ENCODE measurements around the gene ZNF497. TPM values are rescaled to one million over a fixed set of nuclear protein-coding genes. Genes with fewer than 3 reads are reported as not detected.

ZNF497 gene
- total and polyA plus RNA-seq, 10 donors, result 0.44 to 3.0 (median 1.0) TPM

- no peak for DNase-seq
- intact Hi-C loops (cut with DNase I; ENCODE audit: low total_unique reads), result no loop called here
- H3K27me3 ChIP-seq (replicated peaks in 1 of 7), result peaks cover 0 to 29% (median 18%) of the 10 kb centered on the region in 7 donors
- no peak overlapping the region for H3K27ac ChIP-seq
- H3K4me1 ChIP-seq, result peaks cover 1 to 61% (median 37%) of the 10 kb centered on the region in 6 donors
- TF ChIP-seq POLR2AphosphoS5 (IDR thresholded peaks at IDR 0.05) (peak in 1 of 3 donors; percentile 36), POLR2A (IDR thresholded peaks at IDR 0.05) (no peak)
- no peak overlapping the region for H3K4me3 ChIP-seq
- H3K36me3 ChIP-seq, result peaks cover 3 to 74% (median 61%) of the 10 kb centered on the region in 6 donors
- WGBS, 5 donors, result 91 to 95% (median 93%) methylated on average over 17 to 26 of the region's 26 CpGs
- H3K9me3 ChIP-seq, result no peaks in the 10 kb centered on the region
Measured at GRCh38 chr19:58392945-58393724, 30.6 kb upstream of the ZNF497 start.

DNA sequence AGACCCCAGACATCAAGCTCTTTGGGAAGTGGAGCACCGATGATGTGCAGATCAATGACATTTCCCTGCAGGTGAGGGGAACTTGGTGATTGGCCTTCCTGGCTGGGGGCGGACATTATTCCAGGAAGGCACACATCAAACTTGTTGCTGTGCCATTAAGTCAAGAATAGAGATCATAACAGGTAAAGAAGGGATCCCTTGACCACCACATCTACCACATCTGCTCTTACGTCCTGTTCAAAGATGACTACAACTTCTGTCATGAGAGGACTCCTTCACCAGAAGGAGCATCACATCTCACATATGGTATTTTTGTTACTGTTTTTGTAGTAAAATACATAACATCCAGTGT, 25.6 kb upstream of the ZNF497 start:
- 76 to 90% (median 80%) methylated on average over 3 of the region's 3 CpGs for WGBS, 5 donors

DNA sequence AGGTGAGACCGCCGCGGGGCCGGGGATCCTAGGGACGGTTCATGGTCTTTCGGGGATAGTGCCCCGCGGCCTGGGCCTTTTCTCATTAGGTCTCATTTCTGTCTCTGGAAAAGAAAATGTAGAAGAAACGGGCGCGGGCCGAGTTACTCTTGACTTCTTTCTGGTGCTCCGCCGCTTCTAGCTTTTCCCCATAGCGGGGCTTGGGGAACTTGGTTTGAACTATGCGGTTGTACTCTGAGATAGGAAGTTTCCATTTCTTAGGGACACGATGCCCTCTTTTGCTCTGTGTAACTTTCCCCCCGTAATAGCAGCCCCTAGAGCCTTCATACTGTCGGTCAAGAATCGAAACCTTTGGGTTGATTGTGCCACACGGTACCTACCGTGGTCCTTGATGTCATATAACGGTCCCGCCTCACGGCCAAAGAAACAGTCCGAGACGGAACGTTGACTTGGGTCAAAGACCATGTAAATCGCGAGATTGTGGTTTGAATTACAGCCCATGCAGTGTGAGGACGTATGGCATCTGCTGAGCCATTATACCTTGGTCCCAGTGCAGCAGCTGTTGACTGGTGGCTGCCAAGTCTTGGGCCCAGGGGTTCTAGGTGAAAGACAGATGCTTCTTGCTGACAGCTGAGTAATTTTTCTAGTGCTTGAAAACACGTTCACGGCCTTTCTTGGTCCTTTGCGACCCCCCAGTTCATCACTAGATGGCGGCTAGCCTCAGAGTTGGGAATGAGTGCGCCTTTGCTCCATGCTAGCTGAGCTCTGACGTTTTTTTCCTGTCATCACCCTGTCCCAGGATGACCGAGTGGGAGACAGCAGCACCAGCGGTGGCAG, 25.0 kb upstream of the ZNF497 start:
- Histone ChIP-seq H3K4me3 (peak overlapping the region; percentile 70 to 93 (median 78)), H3K36me3 (peaks cover 0 to 47% (median 34%) of the 10 kb centered on the region in 6 donors), H3K27me3 (replicated peaks in 1 of 7) (no peaks in the 10 kb centered on the region), H3K4me1 (peaks cover 15 to 76% (median 46%) of the 10 kb centered on the region in 6 donors), H3K27ac (peak overlapping the region; percentile 93 to 99 (median 98)), H3K9me3 (no peaks in the 10 kb centered on the region)
- TF ChIP-seq POLR2AphosphoS5 (IDR thresholded peaks at IDR 0.05) (no peak), CTCF (IDR thresholded peaks at IDR 0.05 in 8 of 11, conservative IDR thresholded peaks at IDR 0.05 in 3 of 11) (no peak), POLR2A (IDR thresholded peaks at IDR 0.05) (no peak)
- intact Hi-C loops (cut with DNase I; ENCODE audit: low total_unique reads), result no loop called here
- peak; percentile 56 for DNase-seq
- 6 to 15% (median 8%) methylated on average over 31 to 39 of the region's 39 CpGs for WGBS, 5 donors

More for the DNA sequence above, 25.6 kb upstream of the ZNF497 start:
- H3K4me1 ChIP-seq, result peaks cover 15 to 71% (median 46%) of the 10 kb centered on the region in 6 donors
- intact Hi-C loops (cut with DNase I; ENCODE audit: low total_unique reads), result no loop called here
- H3K36me3 ChIP-seq, result peaks cover under 1 to 53% (median 40%) of the 10 kb centered on the region in 6 donors
- no peaks in the 10 kb centered on the region for H3K9me3 ChIP-seq
- DNase-seq, result no peak
- H3K27ac ChIP-seq, result peak overlapping the region in 1 of 8 donors; percentile 93
- no peaks in the 10 kb centered on the region for H3K27me3 ChIP-seq (replicated peaks in 1 of 7)
- TF ChIP-seq CTCF (IDR thresholded peaks at IDR 0.05 in 8 of 11, conservative IDR thresholded peaks at IDR 0.05 in 3 of 11) (no peak), POLR2AphosphoS5 (IDR thresholded peaks at IDR 0.05) (no peak), POLR2A (IDR thresholded peaks at IDR 0.05) (no peak)
- H3K4me3 ChIP-seq, result peak overlapping the region in 7 of 8 donors; percentile 70 to 93 (median 77)

- peak; percentile 92 to 96 (median 95) for TF ChIP-seq POLR2AphosphoS5 (IDR thresholded peaks at IDR 0.05)
- TF ChIP-seq CTCF (IDR thresholded peaks at IDR 0.05 in 8 of 11, conservative IDR thresholded peaks at IDR 0.05 in 3 of 11), result peak in 2 of 11 experiments; percentile 18 to 32
- peak in 1 of 3 donors; percentile 79 for TF ChIP-seq POLR2A (IDR thresholded peaks at IDR 0.05)
- H3K36me3 ChIP-seq, result peaks cover 0 to 39% (median 28%) of the 10 kb centered on the region in 6 donors
- intact Hi-C loops (cut with DNase I; ENCODE audit: low total_unique reads), result no loop called here
- H3K9me3 ChIP-seq, result no peaks in the 10 kb centered on the region
- H3K27me3 ChIP-seq (replicated peaks in 1 of 7), result no peaks in the 10 kb centered on the region
- WGBS, 5 donors, result 0 to 1% (median 0%) methylated on average over 52 to 64 of the region's 64 CpGs
- H3K27ac ChIP-seq, result peak within 1 kb of the TSS; percentile 93 to 99 (median 98)
- H3K4me1 ChIP-seq, result peaks cover 20 to 77% (median 53%) of the 10 kb centered on the region in 6 donors
- peak; percentile 97 for DNase-seq
- H3K4me3 ChIP-seq, result peak within 1 kb of the TSS; percentile 70 to 93 (median 78)
Measured at GRCh38 chr19:58386576-58387337, 24.2 kb upstream of the ZNF497 start, which contains the start of gene RPS5. Gene RPS5 (plus strand): TSS chr19:58387269. CDS start chr19:58388138, 869 bp downstream.
